Fibroblast of the aortic adventitia (primary cell): ENCODE measurements around the gene PDGFA. TPM values are rescaled to one million over a fixed set of nuclear protein-coding genes. Genes with fewer than 3 reads are reported as not detected.

Source experiments
- DNase-seq: peaks from one replicate; pipeline ENCODE4 v3.0.0-alpha.2; 2010; ENCODE audit warnings: low read depth
- H3K4me3 ChIP-seq: 2 replicates; pipeline ENCODE4 v1.5.1; 2011; ENCODE audit warnings: low read depth, mild to moderate bottlenecking, control low read depth, low read length, moderate library complexity
- CTCF ChIP-seq: IDR thresholded peaks from 2 replicates; pipeline ENCODE4 v1.5.1; 2011; ENCODE audit warnings: mild to moderate bottlenecking, low read length, control low read depth, inconsistent platforms; ENCODE audit not compliant: insufficient read depth
- total RNA-seq: library from RNA; depleted of rRNA; stranded (reverse); fragments of >200 nt; gene quantifications from 2 replicates; pipeline ENCODE4 v1.2.3, GENCODE V29; 2012; ENCODE audit warnings: low replicate concordance

PDGFA gene
- total RNA-seq, 1 donor: 4.1 TPM

GRCh38 chr7:533266-533665 is 13.6 kb upstream of the PDGFA start:
- no peak for TF ChIP-seq CTCF
- H3K4me3 ChIP-seq: no peak overlapping the region
- DNase-seq: no peak

GRCh38 chr7:532379-533143 is 12.9 kb upstream of the PDGFA start:
- DNase-seq: no peak

GRCh38 chr7:531777-532176 is 12.1 kb upstream of the PDGFA start:
- DNase-seq: no peak
- no peak for TF ChIP-seq CTCF
- H3K4me3 ChIP-seq: no peak overlapping the region

More at GRCh38 chr7:532379-533143, 12.9 kb upstream of the PDGFA start:
- no peak for TF ChIP-seq CTCF
- H3K4me3 ChIP-seq: no peak overlapping the region

GRCh38 chr7:528451-528850 is 8.8 kb upstream of the PDGFA start:
- no peak for DNase-seq
- H3K4me3 ChIP-seq: no peak overlapping the region
- TF ChIP-seq CTCF: no peak

GRCh38 chr7:527723-528122 is 8.1 kb upstream of the PDGFA start:
- no peak overlapping the region for H3K4me3 ChIP-seq
- DNase-seq: no peak
- TF ChIP-seq CTCF: no peak

- DNase-seq: no peak
- TF ChIP-seq CTCF: no peak
- no peak overlapping the region for H3K4me3 ChIP-seq
Observed at GRCh38 chr7:526460-527034, 6.9 kb upstream of the PDGFA start.

- no peak for TF ChIP-seq CTCF
- DNase-seq: no peak
- H3K4me3 ChIP-seq: no peak overlapping the region
Observed at GRCh38 chr7:525740-526139, 6.1 kb upstream of the PDGFA start.
